Measurements from ENCODE around the gene DCC. TPM values are rescaled to one million over a fixed set of nuclear protein-coding genes. Genes with fewer than 3 reads are reported as not detected.

Gene DCC
- total and polyA plus RNA-seq, 2 of the 8 experiments (the other 6 are each of a cell fraction or from before 2014, with no cell fraction given): 0.14 to 1.4 TPM

GRCh38 chr18:52903857-52904256 is 563.9 kb downstream of the DCC start (continued):
- TF ChIP-seq HDAC2 (IDR thresholded peaks at IDR 0.05; ENCODE audit: borderline replicate concordance in 1 of 2, low read depth in 2 of 2, low read length in 2 of 2): no peak

Measured in H1 (cell line).